Testis (tissue), 5 donors: ENCODE results near the gene TOP3A. TPM values are rescaled to one million over a fixed set of nuclear protein-coding genes. Genes with fewer than 3 reads are reported as not detected.

Source experiments
- DNase-seq: peaks from one replicate; pipeline ENCODE4 v3.0.0-alpha.2; 2019
- H3K27ac ChIP-seq, 2 donors: fragments of 200-600 bp; sonication (generic); one replicate each; pipeline ENCODE4 v1.5.1; 2019
- H3K27me3 ChIP-seq: fragments of 200-600 bp; sonication (generic); one replicate; pipeline ENCODE4 v1.5.1; 2019
- H3K36me3 ChIP-seq: fragments of 200-600 bp; sonication (generic); one replicate; pipeline ENCODE4 v1.5.1; 2017; ENCODE audit warnings: low read depth; ENCODE audit errors: missing control alignments
- H3K4me1 ChIP-seq: fragments of 200-600 bp; sonication (generic); one replicate; pipeline ENCODE4 v1.5.1; 2019
- H3K4me3 ChIP-seq, 2 donors: fragments of 200-600 bp; sonication (generic); one replicate each; pipeline ENCODE4 v1.5.1; 2017 to 2019
- H3K9me3 ChIP-seq: fragments of 200-600 bp; sonication (generic); one replicate; pipeline ENCODE4 v1.5.1; 2017
- CTCF ChIP-seq, 3 experiments: fragments of 450-650 bp in 2 of 3; fragments of 200-600 bp in 1 of 3; sonication (generic) in 1 of 3; IDR thresholded peaks; one replicate each; pipeline ENCODE4 v1.5.1; 2016 to 2019; ENCODE audit warnings: antibody characterized with exemption in 3 of 3, mild to moderate bottlenecking in 2 of 3, moderate library complexity in 1 of 3
- POLR2A ChIP-seq: fragments of 450-650 bp; IDR thresholded peaks from one replicate; pipeline ENCODE4 v1.6.1; 2017; ENCODE audit warnings: antibody characterized with exemption, mild to moderate bottlenecking, moderate library complexity
- WGBS, 2 donors: methylation state at CpG; one replicate each; pipeline ENCODE4 v1.1.5; 2018; 5-methylcytosine and 5-hydroxymethylcytosine counted together
- intact Hi-C: fragments of 100-400 bp; cut with DNase I; formaldehyde crosslinking; loops from one replicate; pipeline ENCODE4 v1.15.1; 2023; ENCODE audit warnings: low total_unique reads
- long read RNA-seq, 2 donors: transcript quantifications; one replicate each; lab custom pipeline, GENCODE V29; 2026
- polyA plus RNA-seq: library from polyadenylated mRNA; stranded (reverse); fragments of 350-450 nt; fragmentation: Illumina TruSeq; extraction: RNeasy Lipid Tissue Mini Kit (QIAGEN cat#74804); gene quantifications from one replicate; pipeline ENCODE4 v1.2.3, GENCODE V29; 2014; ENCODE audit warnings: low read depth, low replicate concordance; ENCODE audit not compliant: insufficient read depth
- total RNA-seq, 2 donors: library from RNA; depleted of rRNA; stranded (reverse); fragments of >200 nt; gene quantifications; one replicate each; pipeline ENCODE4 v1.2.3, GENCODE V29; 2016

TOP3A gene
- total RNA-seq: 10 to 100 TPM; 56.9 to 97.9 TPM
- 34.0 TPM for polyA plus RNA-seq
- long read RNA-seq, donor 1, full-length matches to known transcripts: 2 of 2 reads
- long read RNA-seq, donor 1, partial matches to known transcripts: 0 of 2 reads
- long read RNA-seq, donor 1, other reads (novel, unspliced or antisense): 0 of 2 reads
- long read RNA-seq, donor 2: 0 reads

GRCh38 chr17:18314731-18315561 is at the start of gene TOP3A, which contains the start of gene SMCR8:
Gene TOP3A, minus strand, starts transcription at chr17:18314994. Its CDS starts 216 bp downstream, at chr17:18314778.
Gene SMCR8, plus strand, starts transcription at chr17:18315293. Its CDS starts 497 bp downstream, at chr17:18315790.
- peak within 1 kb of the TSS; percentile 73 to 92 for H3K4me3 ChIP-seq
- peaks cover 52% of the 10 kb centered on the region for H3K4me1 ChIP-seq
- H3K27ac ChIP-seq: peak within 1 kb of the TSS; percentile 85 to 86
- DNase-seq: peak; percentile 99
- H3K27me3 ChIP-seq: no peaks in the 10 kb centered on the region
- no peaks in the 10 kb centered on the region for H3K9me3 ChIP-seq
- no peaks in the 10 kb centered on the region for H3K36me3 ChIP-seq
- intact Hi-C loops: no loop called here
- 0% methylated on average over 33 to 77 of the region's 78 CpGs for whole genome bisulfite sequencing, 2 donors
- TF ChIP-seq CTCF (IDR thresholded peaks at IDR 0.05) (no peak), POLR2A (no peak)

- Histone ChIP-seq H3K4me1 (peaks cover 7% of the 10 kb centered on the region), H3K36me3 (no peaks in the 10 kb centered on the region), H3K27me3 (no peaks in the 10 kb centered on the region), H3K4me3 (peak overlapping the region; percentile 54 to 93), H3K27ac (no peak overlapping the region), H3K9me3 (no peaks in the 10 kb centered on the region)
- no peak for TF ChIP-seq CTCF (IDR thresholded peaks at IDR 0.05)
- no peak for TF ChIP-seq POLR2A
- intact Hi-C loops: loop anchor here (10.0 kb wide), 1 partner anchor 79 kb away; no protein-coding TSS in a partner anchor
- WGBS, 2 donors: 63 to 64% methylated on average over 6 of the region's 6 CpGs
- no peak for DNase-seq
Measured at GRCh38 chr17:18364166-18364565, 49.4 kb upstream of the TOP3A start.

- 0% methylated on average over 31 to 50 of the region's 76 CpGs for WGBS, 2 donors
Measured at GRCh38 chr17:18363101-18364049, 48.6 kb upstream of the TOP3A start, which contains the start of gene SHMT1. Gene SHMT1, minus strand, starts transcription at chr17:18363550. Its CDS starts 7,569 bp downstream, at chr17:18355981.

More at GRCh38 chr17:18363101-18364049, 48.6 kb upstream of the TOP3A start, which contains the start of gene SHMT1:
- H3K27me3 ChIP-seq: no peaks in the 10 kb centered on the region
- peak; percentile 97 for DNase-seq
- H3K4me1 ChIP-seq: peaks cover 7% of the 10 kb centered on the region
- no peaks in the 10 kb centered on the region for H3K36me3 ChIP-seq
- H3K4me3 ChIP-seq: peak within 1 kb of the TSS; percentile 54 to 93
- H3K9me3 ChIP-seq: no peaks in the 10 kb centered on the region
- intact Hi-C loops: loop anchor here (10.0 kb wide), 1 partner anchor 79 kb away; no protein-coding TSS in a partner anchor
- H3K27ac ChIP-seq: peak within 1 kb of the TSS; percentile 46 to 77
- TF ChIP-seq CTCF (IDR thresholded peaks at IDR 0.05) (no peak), POLR2A (no peak)
